ENCODE results near the gene SPIN3. TPM values are rescaled to one million over a fixed set of nuclear protein-coding genes. Genes with fewer than 3 reads are reported as not detected.

Gene SPIN3
- total and polyA plus RNA-seq, 2 of the 8 experiments (the other 6 are each of a cell fraction or from before 2014, with no cell fraction given): 9.1 to 13.3 TPM

GRCh38 chrX:56987741-56988140 lies 7.6 kb downstream of the SPIN3 start (continued):
- TF ChIP-seq CHD7 (IDR thresholded peaks at IDR 0.05; ENCODE audit: insufficient replicate concordance, low read length) (no peak), CHD2 (IDR thresholded peaks at IDR 0.05; ENCODE audit: low read length) (no peak), ASH2L (IDR thresholded peaks at IDR 0.05; ENCODE audit: low read length) (no peak), POLR2A (IDR thresholded peaks at IDR 0.05; ENCODE audit: control extremely low read depth in 1 of 2, low read depth in 2 of 2, low read length in 2 of 2) (no peak), YY1 (IDR thresholded peaks at IDR 0.05; ENCODE audit: low read depth, low read length) (no peak), NRF1 (IDR thresholded peaks at IDR 0.05; ENCODE audit: low read depth, low read length) (no peak), EP300 (IDR thresholded peaks at IDR 0.05; ENCODE audit: borderline replicate concordance in 1 of 2, low read depth in 2 of 2, low read length in 2 of 2) (no peak)

All from H1 (cell line).